HepG2 (cell line): ENCODE measurements around the gene TRAK1. TPM values are rescaled to one million over a fixed set of nuclear protein-coding genes. Genes with fewer than 3 reads are reported as not detected.

Source experiments
- ATRX ChIP-seq: sonication (generic); formaldehyde crosslinking; IDR thresholded peaks from 2 replicates; pipeline ENCODE4 v1.4.0; 2020; ENCODE audit warnings: missing genetic modification reagents, borderline replicate concordance
- PCBP2 ChIP-seq: fragments of 200-400 bp; formaldehyde crosslinking; optimal IDR thresholded peaks from 2 replicates; pipeline ENCODE3; 2018; ENCODE audit warnings: low read length, low read depth; ENCODE audit not compliant: poor library complexity, severe bottlenecking
- SSRP1 ChIP-seq: IDR thresholded peaks from 2 replicates; pipeline ENCODE4 v1.6.1; 2016; ENCODE audit warnings: control low read depth
- TEAD3 ChIP-seq: optimal IDR thresholded peaks from 2 replicates; pipeline ENCODE3; 2016; ENCODE audit warnings: borderline replicate concordance
- ZFP90 ChIP-seq: sonication (generic); formaldehyde crosslinking; IDR thresholded peaks from 2 replicates; pipeline ENCODE4 v1.8.0; 2022; ENCODE audit warnings: missing genetic modification reagents, mild to moderate bottlenecking, inconsistent platforms, borderline replicate concordance
- ZNF501 ChIP-seq: sonication (generic); formaldehyde crosslinking; IDR thresholded peaks from 2 replicates; pipeline ENCODE4 v1.5.1; 2020; ENCODE audit warnings: mild to moderate bottlenecking, moderate library complexity, missing genetic modification reagents
- ZNF556 ChIP-seq: sonication (generic); formaldehyde crosslinking; IDR thresholded peaks from 2 replicates; pipeline ENCODE4 v1.4.0; 2020; ENCODE audit warnings: mild to moderate bottlenecking, missing genetic modification reagents, borderline replicate concordance
- ZNF749 ChIP-seq: sonication (generic); formaldehyde crosslinking; IDR thresholded peaks from 2 replicates; pipeline ENCODE4 v1.8.0; 2022; ENCODE audit warnings: mild to moderate bottlenecking, missing genetic modification reagents, moderate library complexity, borderline replicate concordance
- ZNF768 ChIP-seq: sonication (generic); formaldehyde crosslinking; IDR thresholded peaks from 2 replicates; pipeline ENCODE4 v1.4.0; 2020; ENCODE audit warnings: missing genetic modification reagents
- ZNF781 ChIP-seq: sonication (generic); formaldehyde crosslinking; IDR thresholded peaks from 2 replicates; pipeline ENCODE4 v1.5.1; 2020; ENCODE audit warnings: borderline replicate concordance, mild to moderate bottlenecking, missing genetic modification reagents; ENCODE audit errors: not compliant biosample characterization
- ZSCAN21 ChIP-seq: sonication (generic); formaldehyde crosslinking; IDR thresholded peaks from 2 replicates; pipeline ENCODE4 v1.8.0; 2022; ENCODE audit warnings: mild to moderate bottlenecking, missing genetic modification reagents, moderate library complexity, borderline replicate concordance
- ZZZ3 ChIP-seq: sonication (generic); formaldehyde crosslinking; IDR thresholded peaks from 2 replicates; pipeline ENCODE4 v1.4.0; 2020; ENCODE audit warnings: missing genetic modification reagents, mild to moderate bottlenecking, borderline replicate concordance
- polyA plus RNA-seq, 8 experiments: library from polyadenylated mRNA; depleted of rRNA in 3 of 8; stranded (reverse) in 7 of 8; unstranded in 1 of 8; fragments of >200 nt; fragmentation: Illumina TruSeq in 4 of 8; extraction: Trizol in 4 of 8; gene quantifications; 2 replicates each; pipeline versions ENCODE4 v1.2.1 to v1.2.3, GENCODE V29; 2011 to 2016; ENCODE audit warnings: low read depth in 4 of 8, missing spikeins in 1 of 8, mixed read lengths in 1 of 8; ENCODE audit not compliant: insufficient read depth in 1 of 8
- total RNA-seq, 5 experiments: library from RNA; depleted of rRNA; stranded (reverse); fragments of >200 nt; fragmentation: Illumina TruSeq; extraction: Trizol; gene quantifications; 2 replicates each; pipeline ENCODE4 v1.2.3, GENCODE V29; 2016; ENCODE audit warnings: low read depth in 1 of 5
- TF ChIP-seq, protein P1 (sequence below): IDR thresholded peaks from 2 replicates; pipeline ENCODE4 v1.6.1; 2016; ENCODE audit warnings: missing compliant biosample characterization, missing genetic modification reagents, borderline replicate concordance
- TF ChIP-seq, protein P2 (sequence below): sonication (generic); formaldehyde crosslinking; IDR thresholded peaks from 2 replicates; pipeline ENCODE4 v1.5.0; 2020; ENCODE audit warnings: mild to moderate bottlenecking, missing genetic modification reagents
- TF ChIP-seq, protein P3 (sequence below): sonication (generic); formaldehyde crosslinking; IDR thresholded peaks from 2 replicates; pipeline ENCODE4 v1.4.0; 2020; ENCODE audit warnings: missing genetic modification reagents, borderline replicate concordance
- TF ChIP-seq, protein P4 (sequence below): sonication (generic); formaldehyde crosslinking; IDR thresholded peaks from 2 replicates; pipeline ENCODE4 v1.4.0; 2020; ENCODE audit warnings: missing genetic modification reagents, borderline replicate concordance
- TF ChIP-seq, protein P5 (sequence below): sonication (generic); formaldehyde crosslinking; IDR thresholded peaks from 2 replicates; pipeline ENCODE4 v1.5.1; 2020; ENCODE audit warnings: missing genetic modification reagents, mild to moderate bottlenecking, borderline replicate concordance

Gene TRAK1
- total and polyA plus RNA-seq, 2 of the 13 experiments (the other 11 are each of a cell fraction or from before 2014, with no cell fraction given), result 20.5 to 46.6 TPM

DNA sequence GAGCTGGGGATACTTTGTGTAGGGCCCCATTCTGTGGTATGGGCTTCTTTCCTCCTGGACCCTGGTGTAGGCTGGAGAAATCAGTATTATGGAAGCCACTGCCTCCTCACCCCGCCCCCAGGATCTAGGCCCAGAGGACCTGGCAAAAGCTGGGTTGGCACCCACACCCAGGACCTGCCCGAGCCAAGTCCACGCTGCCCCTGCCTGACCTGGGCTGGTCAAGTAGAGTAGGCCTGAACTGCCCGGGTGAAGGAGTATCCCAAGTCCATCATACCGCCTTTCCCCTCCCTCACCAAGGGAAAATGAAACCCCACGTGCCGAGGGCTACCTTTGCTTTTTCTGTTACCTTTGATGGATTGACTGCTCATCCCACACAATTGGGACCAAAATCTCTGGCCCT lies 37.7 kb upstream of the TRAK1 start (continued):
- TF ChIP-seq PCBP2 (no peak), SSRP1 (no peak), ZNF501 (CRISPR knock-in tag) (no peak), ATRX (CRISPR knock-in tag) (no peak), TEAD3 (CRISPR knock-in tag) (peak; percentile 46), ZNF556 (no peak), ZFP90 (no peak), ZSCAN21 (no peak), ZNF781 (no peak), ZNF768 (CRISPR knock-in tag) (peak; percentile 22; the same call in 1 of the 2 replicates), ZZZ3 (no peak), ZNF749 (CRISPR knock-in tag) (no peak)
- TF ChIP-seq, protein P1, sequence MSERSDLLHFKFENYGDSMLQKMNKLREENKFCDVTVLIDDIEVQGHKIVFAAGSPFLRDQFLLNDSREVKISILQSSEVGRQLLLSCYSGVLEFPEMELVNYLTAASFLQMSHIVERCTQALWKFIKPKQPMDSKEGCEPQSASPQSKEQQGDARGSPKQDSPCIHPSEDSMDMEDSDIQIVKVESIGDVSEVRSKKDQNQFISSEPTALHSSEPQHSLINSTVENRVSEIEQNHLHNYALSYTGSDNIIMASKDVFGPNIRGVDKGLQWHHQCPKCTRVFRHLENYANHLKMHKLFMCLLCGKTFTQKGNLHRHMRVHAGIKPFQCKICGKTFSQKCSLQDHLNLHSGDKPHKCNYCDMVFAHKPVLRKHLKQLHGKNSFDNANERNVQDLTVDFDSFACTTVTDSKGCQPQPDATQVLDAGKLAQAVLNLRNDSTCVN (CRISPR knock-in tag), result no peak
- TF ChIP-seq, protein P2, sequence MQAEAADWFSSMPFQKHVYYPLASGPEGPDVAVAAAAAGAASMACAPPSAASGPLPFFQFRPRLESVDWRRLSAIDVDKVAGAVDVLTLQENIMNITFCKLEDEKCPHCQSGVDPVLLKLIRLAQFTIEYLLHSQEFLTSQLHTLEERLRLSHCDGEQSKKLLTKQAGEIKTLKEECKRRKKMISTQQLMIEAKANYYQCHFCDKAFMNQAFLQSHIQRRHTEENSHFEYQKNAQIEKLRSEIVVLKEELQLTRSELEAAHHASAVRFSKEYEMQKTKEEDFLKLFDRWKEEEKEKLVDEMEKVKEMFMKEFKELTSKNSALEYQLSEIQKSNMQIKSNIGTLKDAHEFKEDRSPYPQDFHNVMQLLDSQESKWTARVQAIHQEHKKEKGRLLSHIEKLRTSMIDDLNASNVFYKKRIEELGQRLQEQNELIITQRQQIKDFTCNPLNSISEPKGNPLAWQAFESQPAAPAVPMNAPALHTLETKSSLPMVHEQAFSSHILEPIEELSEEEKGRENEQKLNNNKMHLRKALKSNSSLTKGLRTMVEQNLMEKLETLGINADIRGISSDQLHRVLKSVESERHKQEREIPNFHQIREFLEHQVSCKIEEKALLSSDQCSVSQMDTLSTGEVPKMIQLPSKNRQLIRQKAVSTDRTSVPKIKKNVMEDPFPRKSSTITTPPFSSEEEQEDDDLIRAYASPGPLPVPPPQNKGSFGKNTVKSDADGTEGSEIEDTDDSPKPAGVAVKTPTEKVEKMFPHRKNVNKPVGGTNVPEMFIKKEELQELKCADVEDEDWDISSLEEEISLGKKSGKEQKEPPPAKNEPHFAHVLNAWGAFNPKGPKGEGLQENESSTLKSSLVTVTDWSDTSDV (CRISPR knock-in tag), result no peak
- TF ChIP-seq, protein P3, sequence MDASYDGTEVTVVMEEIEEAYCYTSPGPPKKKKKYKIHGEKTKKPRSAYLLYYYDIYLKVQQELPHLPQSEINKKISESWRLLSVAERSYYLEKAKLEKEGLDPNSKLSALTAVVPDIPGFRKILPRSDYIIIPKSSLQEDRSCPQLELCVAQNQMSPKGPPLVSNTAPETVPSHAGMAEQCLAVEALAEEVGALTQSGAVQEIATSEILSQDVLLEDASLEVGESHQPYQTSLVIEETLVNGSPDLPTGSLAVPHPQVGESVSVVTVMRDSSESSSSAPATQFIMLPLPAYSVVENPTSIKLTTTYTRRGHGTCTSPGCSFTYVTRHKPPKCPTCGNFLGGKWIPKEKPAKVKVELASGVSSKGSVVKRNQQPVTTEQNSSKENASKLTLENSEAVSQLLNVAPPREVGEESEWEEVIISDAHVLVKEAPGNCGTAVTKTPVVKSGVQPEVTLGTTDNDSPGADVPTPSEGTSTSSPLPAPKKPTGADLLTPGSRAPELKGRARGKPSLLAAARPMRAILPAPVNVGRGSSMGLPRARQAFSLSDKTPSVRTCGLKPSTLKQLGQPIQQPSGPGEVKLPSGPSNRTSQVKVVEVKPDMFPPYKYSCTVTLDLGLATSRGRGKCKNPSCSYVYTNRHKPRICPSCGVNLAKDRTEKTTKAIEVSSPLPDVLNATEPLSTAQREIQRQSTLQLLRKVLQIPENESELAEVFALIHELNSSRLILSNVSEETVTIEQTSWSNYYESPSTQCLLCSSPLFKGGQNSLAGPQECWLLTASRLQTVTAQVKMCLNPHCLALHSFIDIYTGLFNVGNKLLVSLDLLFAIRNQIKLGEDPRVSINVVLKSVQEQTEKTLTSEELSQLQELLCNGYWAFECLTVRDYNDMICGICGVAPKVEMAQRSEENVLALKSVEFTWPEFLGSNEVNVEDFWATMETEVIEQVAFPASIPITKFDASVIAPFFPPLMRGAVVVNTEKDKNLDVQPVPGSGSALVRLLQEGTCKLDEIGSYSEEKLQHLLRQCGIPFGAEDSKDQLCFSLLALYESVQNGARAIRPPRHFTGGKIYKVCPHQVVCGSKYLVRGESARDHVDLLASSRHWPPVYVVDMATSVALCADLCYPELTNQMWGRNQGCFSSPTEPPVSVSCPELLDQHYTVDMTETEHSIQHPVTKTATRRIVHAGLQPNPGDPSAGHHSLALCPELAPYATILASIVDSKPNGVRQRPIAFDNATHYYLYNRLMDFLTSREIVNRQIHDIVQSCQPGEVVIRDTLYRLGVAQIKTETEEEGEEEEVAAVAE (CRISPR knock-in tag), result no peak
- TF ChIP-seq, protein P4, sequence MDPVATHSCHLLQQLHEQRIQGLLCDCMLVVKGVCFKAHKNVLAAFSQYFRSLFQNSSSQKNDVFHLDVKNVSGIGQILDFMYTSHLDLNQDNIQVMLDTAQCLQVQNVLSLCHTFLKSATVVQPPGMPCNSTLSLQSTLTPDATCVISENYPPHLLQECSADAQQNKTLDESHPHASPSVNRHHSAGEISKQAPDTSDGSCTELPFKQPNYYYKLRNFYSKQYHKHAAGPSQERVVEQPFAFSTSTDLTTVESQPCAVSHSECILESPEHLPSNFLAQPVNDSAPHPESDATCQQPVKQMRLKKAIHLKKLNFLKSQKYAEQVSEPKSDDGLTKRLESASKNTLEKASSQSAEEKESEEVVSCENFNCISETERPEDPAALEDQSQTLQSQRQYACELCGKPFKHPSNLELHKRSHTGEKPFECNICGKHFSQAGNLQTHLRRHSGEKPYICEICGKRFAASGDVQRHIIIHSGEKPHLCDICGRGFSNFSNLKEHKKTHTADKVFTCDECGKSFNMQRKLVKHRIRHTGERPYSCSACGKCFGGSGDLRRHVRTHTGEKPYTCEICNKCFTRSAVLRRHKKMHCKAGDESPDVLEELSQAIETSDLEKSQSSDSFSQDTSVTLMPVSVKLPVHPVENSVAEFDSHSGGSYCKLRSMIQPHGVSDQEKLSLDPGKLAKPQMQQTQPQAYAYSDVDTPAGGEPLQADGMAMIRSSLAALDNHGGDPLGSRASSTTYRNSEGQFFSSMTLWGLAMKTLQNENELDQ, result no peak
- TF ChIP-seq, protein P5, sequence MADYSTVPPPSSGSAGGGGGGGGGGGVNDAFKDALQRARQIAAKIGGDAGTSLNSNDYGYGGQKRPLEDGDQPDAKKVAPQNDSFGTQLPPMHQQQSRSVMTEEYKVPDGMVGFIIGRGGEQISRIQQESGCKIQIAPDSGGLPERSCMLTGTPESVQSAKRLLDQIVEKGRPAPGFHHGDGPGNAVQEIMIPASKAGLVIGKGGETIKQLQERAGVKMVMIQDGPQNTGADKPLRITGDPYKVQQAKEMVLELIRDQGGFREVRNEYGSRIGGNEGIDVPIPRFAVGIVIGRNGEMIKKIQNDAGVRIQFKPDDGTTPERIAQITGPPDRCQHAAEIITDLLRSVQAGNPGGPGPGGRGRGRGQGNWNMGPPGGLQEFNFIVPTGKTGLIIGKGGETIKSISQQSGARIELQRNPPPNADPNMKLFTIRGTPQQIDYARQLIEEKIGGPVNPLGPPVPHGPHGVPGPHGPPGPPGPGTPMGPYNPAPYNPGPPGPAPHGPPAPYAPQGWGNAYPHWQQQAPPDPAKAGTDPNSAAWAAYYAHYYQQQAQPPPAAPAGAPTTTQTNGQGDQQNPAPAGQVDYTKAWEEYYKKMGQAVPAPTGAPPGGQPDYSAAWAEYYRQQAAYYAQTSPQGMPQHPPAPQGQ (CRISPR knock-in tag), result no peak
